NT2/D1 (cell line): ENCODE results near the gene S100A11.

Experiments
- DNase-seq: peaks from one replicate; pipeline ENCODE4 v3.0.0-alpha.2; 2011; ENCODE audit warnings: low read depth, low spot score
- H3K27me3 ChIP-seq: 2 replicates; pipeline ENCODE4 v1.6.0; 2011; ENCODE audit warnings: mild to moderate bottlenecking; ENCODE audit not compliant: insufficient read length, insufficient read depth
- H3K36me3 ChIP-seq: 2 replicates; pipeline ENCODE4 v1.6.1; 2011; ENCODE audit warnings: mild to moderate bottlenecking, low read length, mixed read lengths; ENCODE audit not compliant: insufficient read depth, insufficient read length
- H3K4me1 ChIP-seq: 2 replicates; pipeline ENCODE4 v1.5.1; 2011; ENCODE audit not compliant: insufficient read depth, insufficient read length
- H3K4me3 ChIP-seq: 2 replicates; pipeline ENCODE4 v1.5.1; 2011; ENCODE audit warnings: low read depth; ENCODE audit not compliant: insufficient read length
- H3K9ac ChIP-seq: 2 replicates; pipeline ENCODE4 v1.6.0; 2011; ENCODE audit warnings: low read depth; ENCODE audit not compliant: insufficient read length
- H3K9me3 ChIP-seq: 2 replicates; pipeline ENCODE4 v1.5.1; 2011; ENCODE audit warnings: mild to moderate bottlenecking, low read length; ENCODE audit not compliant: insufficient read depth
- SUZ12 ChIP-seq: IDR thresholded peaks from 2 replicates; pipeline ENCODE4 v1.6.1; 2011; ENCODE audit not compliant: insufficient read length, insufficient read depth; ENCODE audit errors: extremely low read depth
- YY1 ChIP-seq: IDR thresholded peaks from 2 replicates; pipeline ENCODE4 v1.6.1; 2011; ENCODE audit not compliant: insufficient read length, insufficient read depth
- ZNF274 ChIP-seq: IDR thresholded peaks from 2 replicates; pipeline ENCODE4 v1.6.1; 2011; ENCODE audit warnings: mild to moderate bottlenecking, low read depth, low read length

S100A11 gene

DNA sequence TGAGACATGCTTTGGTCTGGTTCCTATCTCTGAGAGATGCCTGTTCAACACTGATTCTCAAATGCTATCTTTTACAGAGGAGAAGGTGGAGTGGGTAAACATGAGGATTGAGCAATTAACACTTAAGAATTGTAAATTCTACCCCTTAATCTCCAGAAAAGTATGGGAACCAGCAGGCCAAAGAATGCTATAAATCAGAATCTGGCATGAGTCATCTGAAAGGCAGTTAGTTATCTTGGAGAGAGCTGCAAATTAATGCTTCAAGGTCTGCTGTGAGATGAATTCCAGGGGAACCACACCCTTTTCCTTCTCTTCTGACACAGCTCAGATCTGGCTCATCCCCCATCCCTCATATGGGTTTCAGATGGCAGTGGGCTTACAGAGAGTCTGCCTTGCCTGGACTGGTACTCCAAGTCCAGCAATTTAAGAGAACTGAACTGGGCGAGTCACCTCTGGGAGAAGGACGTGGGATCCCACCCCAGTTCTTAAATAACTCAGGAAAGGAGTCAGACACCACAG is 48.3 kb downstream of the S100A11 start:
- H3K9ac ChIP-seq, result no peak overlapping the region
- H3K27me3 ChIP-seq, result peaks cover 5% of the 10 kb centered on the region
- H3K36me3 ChIP-seq, result peaks cover 65% of the 10 kb centered on the region
- DNase-seq, result no peak
- no peak overlapping the region for H3K4me3 ChIP-seq
- peaks cover 6% of the 10 kb centered on the region for H3K4me1 ChIP-seq
- H3K9me3 ChIP-seq, result no peaks in the 10 kb centered on the region
- TF ChIP-seq ZNF274 (no peak), SUZ12 (no peak), YY1 (no peak)

DNA sequence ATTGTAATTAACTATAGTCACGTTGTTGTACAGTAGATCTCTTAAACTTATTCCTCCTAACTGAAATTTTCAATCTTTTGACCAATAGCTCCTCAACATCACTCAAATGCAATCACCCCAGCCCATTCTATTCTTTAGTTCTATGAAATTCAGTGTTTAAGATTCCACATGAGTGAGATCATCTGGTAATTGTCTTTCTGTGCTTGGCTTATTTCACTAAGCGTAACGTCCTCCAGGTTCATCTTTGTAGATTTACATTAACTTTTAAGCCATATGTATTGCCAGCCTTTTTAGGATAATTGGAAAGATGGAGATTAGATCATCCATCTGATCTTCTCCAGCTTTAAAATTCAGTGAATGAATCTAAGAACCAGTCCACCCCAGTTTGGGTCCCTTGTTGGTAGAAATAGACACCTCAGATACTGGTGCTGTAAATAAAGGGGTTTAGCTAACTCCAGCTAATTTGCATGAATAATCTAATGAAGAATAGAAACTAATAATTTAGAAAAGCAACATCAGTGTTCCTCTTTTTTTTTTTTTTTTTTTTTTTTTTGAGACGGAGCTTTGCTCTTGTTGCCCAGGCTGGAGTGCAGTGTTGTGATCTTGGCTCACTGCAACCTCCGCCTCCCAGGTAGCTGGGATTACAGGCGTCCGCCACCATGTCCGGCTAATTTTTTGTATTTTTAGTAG is 50.2 kb downstream of the S100A11 start:
- H3K9me3 ChIP-seq, result no peaks in the 10 kb centered on the region
- H3K36me3 ChIP-seq, result peaks cover 75% of the 10 kb centered on the region
- H3K4me3 ChIP-seq, result no peak overlapping the region
- TF ChIP-seq SUZ12, result no peak
- TF ChIP-seq YY1, result no peak
- no peak for TF ChIP-seq ZNF274
- no peak overlapping the region for H3K9ac ChIP-seq
- H3K4me1 ChIP-seq, result peaks cover 6% of the 10 kb centered on the region
- no peak for DNase-seq
- peaks cover 1% of the 10 kb centered on the region for H3K27me3 ChIP-seq

DNA sequence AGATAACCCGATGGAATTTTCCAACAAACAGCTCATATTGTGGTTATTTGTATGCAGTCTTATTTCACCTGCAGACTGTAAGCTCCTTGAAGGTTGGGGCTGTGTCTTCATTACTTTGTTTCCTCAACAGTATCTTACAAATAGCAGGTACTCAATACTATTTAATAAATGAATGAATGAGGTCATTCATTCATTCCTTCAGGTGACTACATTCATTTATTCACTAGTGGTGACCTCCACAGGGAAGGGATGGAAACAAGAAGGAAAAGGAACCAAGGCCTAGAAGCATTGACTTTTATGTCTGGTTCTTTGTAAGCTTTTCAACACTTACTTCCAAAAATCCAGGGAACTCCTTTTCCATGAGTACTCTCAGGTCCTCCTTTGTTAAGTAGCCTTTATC is 51.0 kb downstream of the S100A11 start:
- H3K4me1 ChIP-seq, result peaks cover 6% of the 10 kb centered on the region
- no peak for DNase-seq
- H3K9ac ChIP-seq, result no peak overlapping the region
- H3K27me3 ChIP-seq, result no peaks in the 10 kb centered on the region
- H3K9me3 ChIP-seq, result no peaks in the 10 kb centered on the region
- H3K4me3 ChIP-seq, result no peak overlapping the region
- TF ChIP-seq SUZ12 (no peak), ZNF274 (no peak), YY1 (no peak)
- peaks cover 75% of the 10 kb centered on the region for H3K36me3 ChIP-seq

DNA sequence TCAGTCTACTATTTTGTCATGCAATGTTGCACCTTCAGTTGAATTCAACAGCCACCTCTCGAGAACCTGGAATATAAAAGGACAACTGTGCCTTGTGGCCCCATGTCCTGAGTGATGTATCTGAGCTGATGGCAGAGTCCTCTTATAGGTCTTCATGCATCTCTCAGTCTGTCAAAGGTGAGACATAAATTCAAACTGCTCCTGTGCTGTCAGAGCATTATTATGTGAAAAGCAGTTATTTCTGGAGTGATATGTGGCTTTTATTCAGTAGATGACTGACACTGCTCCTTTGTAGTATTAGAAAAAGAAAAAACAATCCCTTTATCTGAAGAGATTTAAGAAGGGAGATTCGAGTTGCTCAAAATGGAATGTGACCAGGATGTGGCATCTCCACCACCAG is 51.5 kb downstream of the S100A11 start:
- H3K36me3 ChIP-seq, result peaks cover 75% of the 10 kb centered on the region
- peaks cover 6% of the 10 kb centered on the region for H3K4me1 ChIP-seq
- no peak overlapping the region for H3K4me3 ChIP-seq
- no peaks in the 10 kb centered on the region for H3K27me3 ChIP-seq
- TF ChIP-seq YY1 (no peak), ZNF274 (no peak), SUZ12 (no peak)
- no peak overlapping the region for H3K9ac ChIP-seq
- no peak for DNase-seq
- no peaks in the 10 kb centered on the region for H3K9me3 ChIP-seq

DNA sequence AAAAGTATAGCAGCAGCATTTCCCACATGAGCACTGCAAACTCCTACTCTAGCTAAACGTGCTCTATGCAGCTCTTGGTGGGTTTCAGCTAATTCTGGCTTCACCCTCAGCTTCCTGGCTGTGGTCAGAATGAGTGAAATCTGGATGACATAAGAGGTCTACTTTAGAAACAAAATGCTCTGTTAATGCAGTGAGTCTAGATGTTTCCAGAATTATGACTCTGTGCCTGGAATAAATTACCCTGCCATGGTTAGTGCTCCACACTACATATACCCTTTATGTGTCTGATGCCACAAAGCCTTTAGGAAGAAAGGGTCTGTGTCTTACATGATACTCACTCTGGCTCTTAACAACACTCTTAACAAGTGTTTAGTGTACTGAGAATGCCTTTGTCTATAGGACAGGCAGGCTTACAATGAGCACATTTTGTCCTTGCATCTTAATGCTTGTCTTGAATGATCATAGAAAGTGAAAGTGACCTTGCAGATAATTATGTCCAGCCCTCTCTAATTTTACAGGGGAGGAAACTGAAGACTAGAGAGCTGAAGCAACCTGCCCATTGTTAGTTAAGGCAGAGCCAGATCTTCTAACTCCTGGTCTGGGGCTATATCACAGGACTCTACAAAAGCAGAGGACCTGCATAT is 52.4 kb downstream of the S100A11 start:
- Histone ChIP-seq H3K9ac (no peak overlapping the region), H3K4me1 (peaks cover 1% of the 10 kb centered on the region), H3K4me3 (no peak overlapping the region), H3K27me3 (no peaks in the 10 kb centered on the region), H3K36me3 (peaks cover 69% of the 10 kb centered on the region), H3K9me3 (no peaks in the 10 kb centered on the region)
- no peak for TF ChIP-seq SUZ12
- no peak for TF ChIP-seq YY1
- no peak for TF ChIP-seq ZNF274
- no peak for DNase-seq
